Hepatic stellate cell (primary cell): ENCODE results near the gene CUEDC2.

ENCODE experiments used
- DNase-seq: peaks from one replicate; pipeline ENCODE4 v3.0.0; 2011; ENCODE audit warnings: low spot score

CUEDC2 gene

DNA sequence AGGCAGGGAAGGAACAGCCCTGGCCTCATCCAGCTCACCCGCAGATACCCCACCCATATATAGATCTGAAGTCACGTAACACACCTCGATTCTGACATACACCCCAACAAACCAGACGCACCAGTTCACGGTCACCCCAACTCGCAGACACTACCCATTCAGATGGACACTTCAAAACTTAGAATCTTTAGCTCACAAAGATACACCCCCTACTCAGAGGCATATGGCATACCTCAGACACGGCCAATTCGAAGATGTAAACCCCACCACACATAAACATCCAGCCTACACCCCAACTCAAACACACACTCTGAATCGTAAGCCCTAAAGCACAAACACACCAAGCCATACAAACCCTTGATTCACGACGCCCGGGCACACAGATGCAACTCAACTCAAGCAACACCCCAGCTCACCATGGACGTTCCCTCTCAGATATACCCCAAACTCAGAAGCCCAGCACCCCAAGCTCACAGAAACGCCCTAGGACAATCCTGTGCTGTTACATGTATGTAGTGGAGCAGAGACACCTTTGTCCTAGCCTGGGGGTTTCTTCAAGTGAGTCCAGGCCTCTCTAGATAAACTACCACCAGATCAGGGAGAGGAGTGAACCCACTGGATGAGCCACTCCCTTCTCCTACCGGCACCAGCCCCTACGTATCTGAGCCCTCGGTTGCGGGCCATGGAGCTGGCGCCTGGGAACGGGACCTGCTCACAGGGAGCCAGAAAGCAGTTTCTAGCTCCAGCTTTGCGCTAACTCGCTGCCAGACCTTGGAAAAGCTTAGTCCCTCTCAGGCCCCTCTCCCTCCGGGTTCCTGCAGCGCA lies 22.6 kb downstream of the CUEDC2 start:
- no peak for DNase-seq

DNA sequence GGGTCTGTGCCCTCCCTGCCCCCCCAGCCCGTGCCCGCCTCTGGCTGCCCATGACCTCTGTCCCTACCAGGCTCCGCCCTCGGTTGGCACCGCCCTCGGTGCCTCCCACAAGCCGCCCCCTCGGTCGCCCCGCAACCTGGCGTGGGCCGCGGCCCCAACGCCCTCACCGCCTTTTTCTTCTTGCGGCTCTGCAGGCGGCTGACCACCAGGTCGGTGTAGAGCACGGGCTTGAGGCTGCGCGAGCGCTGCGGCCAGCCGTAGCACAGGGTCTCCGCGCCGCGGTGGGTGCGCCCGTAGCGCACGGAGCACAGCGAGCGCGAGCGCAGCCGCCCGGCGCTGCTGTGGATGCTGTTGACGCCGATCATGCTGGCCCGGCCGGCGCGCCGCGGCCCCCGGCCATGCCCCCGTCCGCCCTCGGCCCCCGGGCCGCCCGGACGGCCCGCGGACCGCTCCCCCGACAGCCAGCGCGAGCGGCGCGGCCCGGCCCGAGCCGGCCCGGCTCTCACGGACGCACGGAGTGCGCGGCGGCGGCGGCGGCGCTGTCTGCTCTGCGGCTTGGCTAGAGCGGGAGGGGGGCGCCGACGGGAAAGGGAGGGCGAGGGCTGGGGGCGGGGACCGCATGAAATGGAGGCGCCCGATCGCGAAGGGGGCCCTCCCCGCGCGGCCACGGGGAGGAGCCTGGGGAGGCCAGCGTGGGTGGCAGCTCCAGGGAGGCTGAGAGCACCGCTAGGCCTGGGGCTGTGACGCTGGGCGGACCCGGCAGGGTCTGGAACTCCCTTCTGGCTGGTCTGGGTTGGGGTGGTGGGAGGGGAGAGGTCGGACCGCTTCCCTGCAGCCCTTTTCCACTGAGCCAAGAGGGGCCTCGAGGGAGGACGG lies 23.4 kb downstream of the CUEDC2 start:
- peak; percentile 47 for DNase-seq

GRCh38 chr10:102408131-102408727 lies 24.1 kb downstream of the CUEDC2 start:
- DNase-seq = no peak

DNA sequence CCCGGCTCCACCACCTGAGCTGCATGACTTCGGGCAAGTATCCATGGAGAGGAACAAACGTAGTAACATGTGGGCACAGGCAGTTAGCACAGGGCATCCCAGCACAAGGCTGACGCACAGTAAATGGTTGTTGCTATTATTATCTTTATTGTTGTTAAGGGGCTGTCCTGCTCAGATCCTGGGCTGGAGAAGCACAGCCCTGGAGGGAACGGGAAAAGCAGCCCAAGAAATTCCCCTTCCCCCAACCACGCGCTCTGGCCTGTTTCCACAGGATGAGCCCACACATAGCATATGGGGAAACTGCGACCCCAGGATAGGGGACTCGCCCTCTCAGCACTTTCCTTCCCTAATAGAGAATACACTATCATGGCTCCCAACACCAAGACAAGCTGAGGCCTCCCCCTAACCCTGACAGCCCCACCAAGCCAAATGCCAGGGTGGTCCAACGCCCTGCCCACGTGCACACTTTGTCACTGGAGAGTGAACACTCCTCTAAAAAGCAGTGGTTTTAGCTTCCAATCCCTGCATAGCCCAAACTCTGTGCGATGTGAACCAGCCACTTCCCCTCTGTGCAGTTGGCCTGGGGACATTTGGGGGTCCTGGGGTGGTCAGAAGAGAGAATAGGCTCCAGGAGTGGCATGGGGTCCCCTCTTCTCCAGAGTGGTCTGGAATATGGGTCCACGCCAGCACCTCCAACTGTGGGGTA lies 24.8 kb downstream of the CUEDC2 start:
- DNase-seq = no peak

DNA sequence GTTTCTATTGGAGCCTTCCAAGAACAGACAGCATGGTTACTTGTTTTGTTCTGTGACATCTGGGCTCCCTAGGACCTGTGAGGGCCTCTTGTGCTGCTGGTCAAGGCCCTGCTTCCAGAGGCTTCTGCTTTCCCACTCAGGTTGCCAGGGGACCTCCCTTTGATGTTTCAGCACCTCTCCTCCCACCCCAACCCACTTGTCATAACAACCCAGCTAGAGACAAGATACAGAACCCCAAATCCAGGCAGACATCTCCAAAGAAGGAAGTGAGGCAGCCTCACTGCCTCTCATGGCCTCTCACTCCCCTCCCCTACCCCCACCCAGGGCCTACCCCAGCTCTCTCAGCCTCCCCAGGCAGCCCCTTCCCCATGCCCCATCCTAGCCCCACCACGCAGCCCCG lies 25.6 kb downstream of the CUEDC2 start:
- no peak for DNase-seq

GRCh38 chr10:102405632-102406031 lies 26.7 kb downstream of the CUEDC2 start:
- no peak for DNase-seq

DNA sequence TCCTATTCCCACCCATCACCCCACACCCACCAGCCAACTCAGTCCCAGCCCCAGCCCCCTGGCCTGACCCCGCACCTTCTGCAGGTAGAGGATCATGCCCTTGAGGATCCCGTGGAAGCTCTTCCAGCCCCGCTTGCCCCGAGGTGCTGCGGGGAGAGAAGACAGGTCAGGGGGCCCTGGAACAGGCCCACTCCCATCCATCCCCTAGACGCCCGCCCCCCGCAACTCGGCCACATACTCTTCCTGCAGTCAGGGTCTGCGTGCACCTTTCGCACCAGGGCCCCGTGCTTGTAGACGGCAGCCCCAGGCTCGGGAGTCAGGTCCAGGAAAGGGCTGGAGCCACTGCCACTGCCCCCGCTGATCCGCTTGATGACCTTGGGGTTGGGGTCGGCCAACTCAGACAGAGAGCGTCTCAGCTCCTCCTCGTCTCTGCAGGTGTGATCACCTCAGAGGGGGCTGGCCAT lies 27.2 kb downstream of the CUEDC2 start:
- DNase-seq = no peak

GRCh38 chr10:102404361-102405107 lies 27.8 kb downstream of the CUEDC2 start:
- DNase-seq = no peak

GRCh38 chr10:102403115-102403514 lies 29.3 kb downstream of the CUEDC2 start:
- DNase-seq = no peak

- no peak for DNase-seq
Observed at GRCh38 chr10:102402512-102402896, 29.9 kb downstream of the CUEDC2 start.

DNA sequence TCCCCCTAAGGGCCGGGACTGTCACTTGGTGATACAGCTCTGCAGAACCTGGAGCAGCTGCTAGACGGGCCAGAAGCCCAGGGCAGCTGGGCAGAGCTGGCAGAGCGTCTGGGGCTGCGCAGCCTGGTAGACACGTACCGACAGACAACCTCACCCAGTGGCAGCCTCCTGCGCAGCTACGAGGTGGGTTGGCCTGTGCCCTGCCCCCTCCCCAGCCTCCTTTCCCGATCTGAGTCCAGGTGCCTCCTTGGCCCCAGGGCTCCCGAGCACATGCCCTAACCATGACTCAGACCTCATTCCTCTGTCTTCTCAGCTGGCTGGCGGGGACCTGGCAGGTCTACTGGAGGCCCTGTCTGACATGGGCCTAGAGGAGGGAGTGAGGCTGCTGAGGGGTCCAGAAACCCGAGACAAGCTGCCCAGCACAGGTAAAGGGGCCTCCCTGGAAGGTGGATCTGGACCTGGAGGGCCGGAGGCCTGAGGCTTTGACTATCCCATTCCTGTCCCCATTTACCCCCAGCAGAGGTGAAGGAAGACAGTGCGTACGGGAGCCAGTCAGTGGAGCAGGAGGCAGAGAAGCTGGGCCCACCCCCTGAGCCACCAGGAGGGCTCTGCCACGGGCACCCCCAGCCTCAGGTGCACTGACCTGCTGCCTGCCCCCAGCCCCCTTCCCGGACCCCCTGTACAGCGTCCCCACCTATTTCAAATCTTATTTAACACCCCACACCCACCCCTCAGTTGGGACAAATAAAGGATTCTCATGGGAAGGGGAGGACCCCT lies 30.5 kb downstream of the CUEDC2 start:
- DNase-seq = peak; percentile 53

DNA sequence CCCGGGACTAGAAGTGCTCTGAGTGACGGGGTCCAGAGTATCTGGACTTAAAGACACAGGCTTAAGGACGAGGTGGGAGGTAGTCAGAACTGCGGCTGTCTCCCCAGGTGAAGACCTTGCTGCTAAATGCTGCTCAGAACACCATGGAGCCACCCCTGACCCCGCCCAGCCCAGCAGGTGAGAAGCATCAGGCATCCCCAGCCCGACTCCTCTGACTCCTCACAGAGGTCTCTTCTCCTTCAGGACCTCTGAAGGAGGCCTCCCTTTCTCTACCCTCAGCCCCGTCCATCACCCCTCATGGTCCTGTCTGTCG lies 31.1 kb downstream of the CUEDC2 start:
- DNase-seq = no peak

DNA sequence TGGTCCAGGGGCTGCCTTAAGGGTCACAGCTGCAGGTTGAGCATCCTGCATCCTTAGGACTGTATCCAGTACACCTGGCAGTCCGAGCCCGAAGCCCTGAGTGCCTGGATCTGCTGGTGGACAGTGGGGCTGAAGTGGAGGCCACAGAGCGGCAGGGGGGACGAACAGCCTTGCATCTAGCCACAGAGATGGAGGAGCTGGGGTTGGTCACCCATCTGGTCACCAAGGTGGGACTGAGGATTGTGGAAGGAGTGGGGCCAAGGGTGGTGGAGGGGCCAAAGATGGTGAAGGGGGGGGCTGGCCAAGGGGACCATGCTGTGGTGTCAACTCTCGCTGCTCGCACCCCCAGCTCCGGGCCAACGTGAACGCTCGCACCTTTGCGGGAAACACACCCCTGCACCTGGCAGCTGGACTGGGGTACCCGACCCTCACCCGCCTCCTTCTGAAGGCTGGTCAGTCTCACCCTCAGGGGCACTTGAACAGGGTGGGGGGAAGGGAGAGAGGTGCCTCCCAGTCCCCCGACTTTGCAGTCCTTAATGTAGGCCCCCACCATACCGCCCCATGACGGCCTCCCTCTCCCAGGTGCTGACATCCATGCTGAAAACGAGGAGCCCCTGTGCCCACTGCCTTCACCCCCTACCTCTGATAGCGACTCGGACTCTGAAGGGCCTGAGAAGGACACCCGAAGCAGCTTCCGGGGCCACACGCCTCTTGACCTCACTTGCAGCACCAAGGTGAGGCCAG lies 31.6 kb downstream of the CUEDC2 start:
- no peak for DNase-seq

- DNase-seq = no peak
Observed at GRCh38 chr10:102400076-102400475, 32.3 kb downstream of the CUEDC2 start.

- peak; percentile 94 for DNase-seq
Observed at GRCh38 chr10:102399217-102400021, 33.0 kb downstream of the CUEDC2 start.

GRCh38 chr10:102398172-102399020 lies 34.0 kb downstream of the CUEDC2 start:
- no peak for DNase-seq

- no peak for DNase-seq
Observed at GRCh38 chr10:102397222-102398171, 34.9 kb downstream of the CUEDC2 start.
